Breast epithelium (tissue), 4 donors: ENCODE results near the gene ZP2. TPM values are rescaled to one million over a fixed set of nuclear protein-coding genes. Genes with fewer than 3 reads are reported as not detected.

Experiments used
- DNase-seq, 2 donors: peaks; one replicate each; pipeline ENCODE4 v3.0.0-alpha.2; 2019; ENCODE audit warnings: low spot score in 2 of 2
- H3K27ac ChIP-seq, 2 donors: fragments of 200-600 bp; sonication (generic) in 1 of 2; one replicate each; pipeline ENCODE4 v1.5.1; 2016 to 2019; ENCODE audit warnings: mild to moderate bottlenecking in 1 of 2
- H3K27me3 ChIP-seq, 2 donors: fragments of 200-600 bp; sonication (generic) in 1 of 2; one replicate each; pipeline versions ENCODE4 v1.5.1 to v1.6.0; 2017 to 2019; ENCODE audit warnings: control low read depth in 1 of 2, mild to moderate bottlenecking in 1 of 2
- H3K36me3 ChIP-seq: fragments of 200-600 bp; one replicate; pipeline ENCODE4 v1.5.1; 2019
- H3K4me1 ChIP-seq, 2 donors: fragments of 200-600 bp; sonication (generic); one replicate each; pipeline ENCODE4 v1.5.1; 2016 to 2019; ENCODE audit warnings: control low read depth in 1 of 2
- H3K4me3 ChIP-seq, 3 donors: fragments of 200-600 bp; sonication (generic); 1 replicate in 2 of 3; 2 replicates in 1 of 3; pipeline ENCODE4 v1.5.1; 2016 to 2019; ENCODE audit warnings: mild to moderate bottlenecking in 3 of 3, moderate library complexity in 2 of 3
- H3K9me3 ChIP-seq, 2 donors: fragments of 200-600 bp; sonication (generic) in 1 of 2; one replicate each; pipeline ENCODE4 v1.5.1; 2016 to 2019; ENCODE audit warnings: control low read depth in 1 of 2
- CTCF ChIP-seq, 3 donors: fragments of 450-650 bp; IDR thresholded peaks; one replicate each; pipeline ENCODE4 v1.5.1; 2016 to 2017; ENCODE audit warnings: antibody characterized with exemption in 3 of 3, mild to moderate bottlenecking in 3 of 3, moderate library complexity in 3 of 3
- POLR2A ChIP-seq: fragments of 450-650 bp; IDR thresholded peaks from one replicate; pipeline ENCODE4 v1.6.1; 2016; ENCODE audit warnings: antibody characterized with exemption, mild to moderate bottlenecking, moderate library complexity
- POLR2AphosphoS5 ChIP-seq, 3 donors: sonication (generic); formaldehyde crosslinking; IDR thresholded peaks; one replicate each; pipeline ENCODE4 v1.6.1; 2017; ENCODE audit warnings: antibody characterized with exemption in 3 of 3
- intact Hi-C: fragments of 100-400 bp; cut with DNase I; formaldehyde crosslinking; loops from one replicate; pipeline ENCODE4 v1.15.1; 2023; ENCODE audit warnings: low total_unique reads
- total RNA-seq, 3 donors: library from RNA; depleted of rRNA; stranded (reverse); fragments of >200 nt; gene quantifications; one replicate each; pipeline ENCODE4 v1.1.0, GENCODE V29; 2016

The ZP2 gene
- total RNA-seq, 3 donors from 2014 or later: not detected

- DNase-seq: no peak
- no peaks in the 10 kb centered on the region for H3K27me3 ChIP-seq
- H3K9me3 ChIP-seq: no peaks in the 10 kb centered on the region
- H3K4me1 ChIP-seq: no peaks in the 10 kb centered on the region
- H3K27ac ChIP-seq: no peak overlapping the region
- TF ChIP-seq POLR2AphosphoS5 (IDR thresholded peaks at IDR 0.05) (no peak), CTCF (IDR thresholded peaks at IDR 0.05) (no peak), POLR2A (no peak)
- H3K4me3 ChIP-seq: no peak overlapping the region
- H3K36me3 ChIP-seq: peaks cover 7% of the 10 kb centered on the region
- intact Hi-C loops: no loop called here
Observed at GRCh38 chr16:21186326-21186691, 25.1 kb downstream of the ZP2 start.

GRCh38 chr16:21185659-21186325 is 25.6 kb downstream of the ZP2 start:
- Histone ChIP-seq H3K27ac (no peak overlapping the region), H3K36me3 (peaks cover 11% of the 10 kb centered on the region), H3K9me3 (no peaks in the 10 kb centered on the region), H3K4me3 (no peak overlapping the region), H3K27me3 (no peaks in the 10 kb centered on the region), H3K4me1 (no peaks in the 10 kb centered on the region)
- DNase-seq: no peak
- no peak for TF ChIP-seq POLR2AphosphoS5 (IDR thresholded peaks at IDR 0.05)
- no peak for TF ChIP-seq POLR2A
- intact Hi-C loops: no loop called here

GRCh38 chr16:21184834-21185233 is 26.5 kb downstream of the ZP2 start:
- Histone ChIP-seq H3K27me3 (no peaks in the 10 kb centered on the region), H3K9me3 (no peaks in the 10 kb centered on the region), H3K27ac (no peak overlapping the region), H3K4me3 (no peak overlapping the region), H3K4me1 (no peaks in the 10 kb centered on the region), H3K36me3 (peaks cover 11% of the 10 kb centered on the region)
- TF ChIP-seq POLR2A (no peak), CTCF (IDR thresholded peaks at IDR 0.05) (no peak), POLR2AphosphoS5 (IDR thresholded peaks at IDR 0.05) (no peak)
- intact Hi-C loops: no loop called here
- DNase-seq: no peak

- no peaks in the 10 kb centered on the region for H3K9me3 ChIP-seq
- no peaks in the 10 kb centered on the region for H3K4me1 ChIP-seq
- no peak overlapping the region for H3K27ac ChIP-seq
- no peaks in the 10 kb centered on the region for H3K27me3 ChIP-seq
- no peak for TF ChIP-seq CTCF (IDR thresholded peaks at IDR 0.05)
- no peak for TF ChIP-seq POLR2A
- TF ChIP-seq POLR2AphosphoS5 (IDR thresholded peaks at IDR 0.05): no peak
- H3K36me3 ChIP-seq: peaks cover 11% of the 10 kb centered on the region
- no peak for DNase-seq
- intact Hi-C loops: no loop called here
- no peak overlapping the region for H3K4me3 ChIP-seq
Observed at GRCh38 chr16:21183995-21184394, 27.4 kb downstream of the ZP2 start.

- H3K27ac ChIP-seq: no peak overlapping the region
- H3K4me1 ChIP-seq: no peaks in the 10 kb centered on the region
- intact Hi-C loops: no loop called here
- no peaks in the 10 kb centered on the region for H3K9me3 ChIP-seq
- H3K4me3 ChIP-seq: no peak overlapping the region
- no peaks in the 10 kb centered on the region for H3K27me3 ChIP-seq
- no peak for TF ChIP-seq POLR2AphosphoS5 (IDR thresholded peaks at IDR 0.05)
- no peak for TF ChIP-seq POLR2A
- TF ChIP-seq CTCF (IDR thresholded peaks at IDR 0.05): no peak
- DNase-seq: no peak
- H3K36me3 ChIP-seq: peaks cover 11% of the 10 kb centered on the region
Observed at GRCh38 chr16:21179983-21180365, 31.4 kb downstream of the ZP2 start.
